DOHH2 (cell line): ENCODE data around the gene NEK3.
"Not testable (repeated sequence)": the region's sequence is repeated elsewhere in the genome, so short reads cannot be mapped to it uniquely, and the experiment has no call there.

ENCODE experiments used
- H3F3A ChIP-seq: fragments of 200-600 bp; sonication (generic), shearing (Covaris generic); 2 replicates; pipeline ENCODE4 v1.6.0; 2016; ENCODE audit warnings: antibody characterized with exemption, mild to moderate bottlenecking; ENCODE audit not compliant: control insufficient read depth, insufficient read depth
- H3K27ac ChIP-seq: fragments of 200-600 bp; sonication (generic); 2 replicates; pipeline ENCODE4 v1.5.1; 2014; ENCODE audit warnings: low read depth, mild to moderate bottlenecking, low read length, moderate library complexity
- H3K27me3 ChIP-seq: fragments of 200-600 bp; sonication (generic); 2 replicates; pipeline ENCODE4 v1.6.1; 2014; ENCODE audit warnings: mild to moderate bottlenecking, low read length, mixed read lengths; ENCODE audit not compliant: control insufficient read depth
- H3K36me3 ChIP-seq: fragments of 200-600 bp; sonication (generic); 2 replicates; pipeline ENCODE4 v1.6.1; 2014; ENCODE audit warnings: mild to moderate bottlenecking, low read length, moderate library complexity, mixed read lengths; ENCODE audit not compliant: control insufficient read depth
- H3K4me1 ChIP-seq: fragments of 200-600 bp; sonication (generic); 2 replicates; pipeline ENCODE4 v1.6.1; 2014; ENCODE audit warnings: mild to moderate bottlenecking, low read length, mixed read lengths; ENCODE audit not compliant: control insufficient read depth
- H3K4me2 ChIP-seq: fragments of 200-600 bp; sonication (generic); 2 replicates; pipeline ENCODE4 v1.6.0; 2014; ENCODE audit warnings: mild to moderate bottlenecking, low read length, moderate library complexity
- H3K4me3 ChIP-seq: fragments of 200-600 bp; sonication (generic); 2 replicates; pipeline ENCODE4 v1.5.1; 2014; ENCODE audit warnings: mild to moderate bottlenecking, low read length, mixed read lengths
- H3K79me2 ChIP-seq: fragments of 200-600 bp; sonication (generic); 2 replicates; pipeline ENCODE4 v1.6.1; 2014; ENCODE audit warnings: mild to moderate bottlenecking, low read length, mixed read lengths; ENCODE audit not compliant: control insufficient read depth
- H3K9me2 ChIP-seq: fragments of 200-600 bp; sonication (generic); replicated peaks from 2 replicates; pipeline ENCODE4 v1.6.1; 2014; ENCODE audit warnings: mild to moderate bottlenecking, low read length, mixed read lengths; ENCODE audit not compliant: control insufficient read depth
- H3K9me3 ChIP-seq: fragments of 200-600 bp; sonication (generic); 2 replicates; pipeline ENCODE4 v1.6.1; 2014; ENCODE audit warnings: antibody characterized with exemption, low read length, mixed read lengths; ENCODE audit not compliant: control insufficient read depth, insufficient read depth
- H4K20me1 ChIP-seq: fragments of 200-600 bp; sonication (generic); 2 replicates; pipeline ENCODE4 v1.6.0; 2014; ENCODE audit warnings: low read depth, mild to moderate bottlenecking, antibody characterized with exemption, low read length, moderate library complexity; ENCODE audit not compliant: control insufficient read depth, insufficient read depth
- EZH2phosphoT487 ChIP-seq: fragments of 200-600 bp; sonication (generic); IDR thresholded peaks from 2 replicates; pipeline ENCODE4 v1.6.1; 2017; ENCODE audit warnings: borderline replicate concordance, mild to moderate bottlenecking, antibody characterized with exemption, low read length, moderate library complexity, mixed read lengths
- TF ChIP-seq, protein P1 (sequence below): fragments of 200-600 bp; sonication (generic); IDR thresholded peaks from one replicate; pipeline ENCODE4 v1.5.1; 2014; ENCODE audit warnings: antibody characterized with exemption, mild to moderate bottlenecking, low read depth, low read length; ENCODE audit not compliant: poor library complexity, severe bottlenecking

NEK3 gene

DNA sequence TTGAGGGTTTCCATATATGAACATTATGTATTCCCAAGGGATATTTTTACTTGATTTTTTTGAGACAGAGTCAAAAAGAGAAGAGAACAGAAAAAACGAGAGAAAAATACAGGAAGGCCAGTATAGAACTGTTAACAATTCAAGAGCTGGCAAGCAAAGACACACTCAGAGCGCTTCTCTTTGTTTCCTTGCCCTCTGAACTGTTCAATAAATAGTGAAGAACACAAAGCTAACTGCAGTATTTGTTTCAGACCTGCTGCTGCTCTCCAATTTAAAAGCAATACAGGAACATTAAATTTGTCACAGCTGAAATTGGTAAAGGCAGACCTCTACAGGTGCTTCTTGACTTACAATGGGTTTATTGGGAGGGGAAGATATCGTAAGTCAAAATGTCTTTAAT, 14.0 kb upstream of the NEK3 start:
- Histone ChIP-seq H3K9me3 (no peaks in the 10 kb centered on the region), H3K4me1 (no peaks in the 10 kb centered on the region), H3F3A (no peaks in the 10 kb centered on the region), H4K20me1 (no peaks in the 10 kb centered on the region), H3K27ac (no peak overlapping the region), H3K4me2 (no peak overlapping the region), H3K27me3 (no peaks in the 10 kb centered on the region), H3K79me2 (no peaks in the 10 kb centered on the region), H3K36me3 (peaks cover 46% of the 10 kb centered on the region), H3K4me3 (no peak overlapping the region), H3K9me2 (no peaks in the 10 kb centered on the region)
- TF ChIP-seq EZH2phosphoT487, result no peak
- TF ChIP-seq, protein P1, sequence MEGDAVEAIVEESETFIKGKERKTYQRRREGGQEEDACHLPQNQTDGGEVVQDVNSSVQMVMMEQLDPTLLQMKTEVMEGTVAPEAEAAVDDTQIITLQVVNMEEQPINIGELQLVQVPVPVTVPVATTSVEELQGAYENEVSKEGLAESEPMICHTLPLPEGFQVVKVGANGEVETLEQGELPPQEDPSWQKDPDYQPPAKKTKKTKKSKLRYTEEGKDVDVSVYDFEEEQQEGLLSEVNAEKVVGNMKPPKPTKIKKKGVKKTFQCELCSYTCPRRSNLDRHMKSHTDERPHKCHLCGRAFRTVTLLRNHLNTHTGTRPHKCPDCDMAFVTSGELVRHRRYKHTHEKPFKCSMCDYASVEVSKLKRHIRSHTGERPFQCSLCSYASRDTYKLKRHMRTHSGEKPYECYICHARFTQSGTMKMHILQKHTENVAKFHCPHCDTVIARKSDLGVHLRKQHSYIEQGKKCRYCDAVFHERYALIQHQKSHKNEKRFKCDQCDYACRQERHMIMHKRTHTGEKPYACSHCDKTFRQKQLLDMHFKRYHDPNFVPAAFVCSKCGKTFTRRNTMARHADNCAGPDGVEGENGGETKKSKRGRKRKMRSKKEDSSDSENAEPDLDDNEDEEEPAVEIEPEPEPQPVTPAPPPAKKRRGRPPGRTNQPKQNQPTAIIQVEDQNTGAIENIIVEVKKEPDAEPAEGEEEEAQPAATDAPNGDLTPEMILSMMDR, result no peak

DNA sequence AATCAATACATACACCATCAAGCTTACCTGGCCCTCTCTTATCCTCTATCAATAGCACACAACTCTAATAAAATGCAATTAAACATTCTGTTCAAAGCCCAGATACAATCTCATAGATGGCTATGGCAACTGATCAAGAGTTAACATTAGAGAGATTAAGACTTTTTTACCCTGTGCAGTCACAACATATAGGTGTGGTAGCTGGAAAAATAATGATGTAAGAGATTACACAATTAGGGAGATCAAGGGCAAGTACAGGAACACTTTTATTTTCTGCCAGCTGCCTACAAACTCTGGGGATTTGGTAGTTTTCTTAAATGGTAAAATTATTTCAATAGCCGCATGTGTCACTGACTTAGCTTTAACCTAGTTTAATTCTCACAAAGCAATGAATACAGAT, 12.3 kb upstream of the NEK3 start:
- not testable (repeated sequence) for H3K9me2 ChIP-seq, H3K4me1 ChIP-seq, H3K9me3 ChIP-seq, H3K4me2 ChIP-seq, H3F3A ChIP-seq, H3K27me3 ChIP-seq, H3K4me3 ChIP-seq, H3K79me2 ChIP-seq, H4K20me1 ChIP-seq, H3K27ac ChIP-seq
- peaks cover 41% of the 10 kb centered on the region for H3K36me3 ChIP-seq

DNA sequence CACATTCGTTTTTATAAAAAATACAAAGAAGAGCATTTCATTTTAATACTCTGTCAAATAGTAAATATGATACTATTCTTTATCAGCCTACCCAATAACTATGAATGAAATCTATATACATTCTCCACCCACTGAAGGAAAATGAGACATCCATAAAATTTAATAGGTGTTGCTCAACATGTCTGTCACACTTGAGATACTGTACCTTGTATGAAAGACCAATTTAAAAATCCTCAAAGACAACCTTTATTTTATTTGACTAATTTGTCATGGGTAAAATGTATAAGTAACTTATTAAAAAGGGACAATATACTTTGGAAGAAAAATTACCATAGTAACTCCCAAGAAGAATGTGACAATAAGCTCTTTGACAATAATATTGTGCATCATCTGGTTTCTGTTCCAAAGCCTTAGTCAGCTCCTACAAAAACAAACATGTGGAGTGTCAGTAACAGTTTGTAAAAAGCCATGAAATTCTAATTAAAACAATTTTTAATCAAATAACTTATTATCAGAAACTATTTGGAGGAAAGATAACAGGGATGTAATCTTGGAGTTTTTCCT, 11.5 kb upstream of the NEK3 start:
- H3K9me2 ChIP-seq, H3K79me2 ChIP-seq, H3F3A ChIP-seq, H4K20me1 ChIP-seq, H3K9me3 ChIP-seq, H3K4me3 ChIP-seq, H3K4me1 ChIP-seq, H3K27ac ChIP-seq, H3K27me3 ChIP-seq, H3K4me2 ChIP-seq: not testable (repeated sequence)
- H3K36me3 ChIP-seq, result peaks cover 41% of the 10 kb centered on the region

GRCh38 chr13:52169839-52170238, 10.4 kb upstream of the NEK3 start:
- Histone ChIP-seq H3K4me2 (no peak overlapping the region), H4K20me1 (no peaks in the 10 kb centered on the region), H3K27me3 (no peaks in the 10 kb centered on the region), H3K27ac (no peak overlapping the region), H3K9me3 (no peaks in the 10 kb centered on the region), H3F3A (no peaks in the 10 kb centered on the region), H3K4me1 (no peaks in the 10 kb centered on the region), H3K9me2 (no peaks in the 10 kb centered on the region), H3K4me3 (no peak overlapping the region), H3K36me3 (peaks cover 32% of the 10 kb centered on the region), H3K79me2 (no peaks in the 10 kb centered on the region)
- TF ChIP-seq, protein P1, result no peak
- no peak for TF ChIP-seq EZH2phosphoT487
